Neural cell (in vitro differentiated cells): ENCODE data around the gene TOX2. TPM values are rescaled to one million over a fixed set of nuclear protein-coding genes. Genes with fewer than 3 reads are reported as not detected.

ENCODE experiments used
- H2AFZ ChIP-seq: fragments of 200-600, 300-800 bp; sonication (generic), shearing (Covaris generic); 2 replicates; pipeline ENCODE4 v1.6.0; 2014; ENCODE audit warnings: low read depth, mild to moderate bottlenecking, antibody characterized with exemption, low read length, moderate library complexity
- H3F3A ChIP-seq: fragments of 200-600 bp; shearing (Covaris generic); 2 replicates; pipeline ENCODE4 v1.6.1; 2016; ENCODE audit warnings: mild to moderate bottlenecking, moderate library complexity, mixed read lengths, antibody characterized with exemption, low read length; ENCODE audit not compliant: insufficient read depth, poor library complexity, severe bottlenecking
- H3K27ac ChIP-seq: fragments of 200-600, 300-800 bp; sonication (generic), shearing (Covaris generic); 2 replicates; pipeline ENCODE4 v1.5.1; 2014; ENCODE audit warnings: mild to moderate bottlenecking, low read length, moderate library complexity
- H3K27me3 ChIP-seq: fragments of 300-800, 200-600 bp; sonication (generic), shearing (Covaris generic); 2 replicates; pipeline ENCODE4 v1.6.0; 2014; ENCODE audit warnings: mild to moderate bottlenecking, low read depth, low read length, moderate library complexity; ENCODE audit not compliant: insufficient read depth
- H3K36me3 ChIP-seq: fragments of 300-800, 200-600 bp; sonication (generic), shearing (Covaris generic); 2 replicates; pipeline ENCODE4 v1.5.1; 2014; ENCODE audit warnings: mild to moderate bottlenecking, antibody characterized with exemption, low read length, moderate library complexity; ENCODE audit not compliant: insufficient read depth
- H3K4me2 ChIP-seq: fragments of 300-800, 200-600 bp; sonication (generic), shearing (Covaris generic); 2 replicates; pipeline ENCODE4 v1.6.0; 2014; ENCODE audit warnings: mild to moderate bottlenecking, low read length
- H3K4me3 ChIP-seq: fragments of 300-800, 200-600 bp; sonication (generic), shearing (Covaris generic); 2 replicates; pipeline ENCODE4 v1.5.1; 2014; ENCODE audit warnings: mild to moderate bottlenecking, low read length, moderate library complexity
- H3K79me2 ChIP-seq: fragments of 200-600 bp; shearing (Covaris generic); replicated peaks from 2 replicates; pipeline ENCODE4 v1.6.0; 2014; ENCODE audit warnings: mild to moderate bottlenecking, low read length, moderate library complexity; ENCODE audit not compliant: insufficient read depth
- H3K9ac ChIP-seq: fragments of 300-800, 200-600 bp; sonication (generic), shearing (Covaris generic); 2 replicates; pipeline ENCODE4 v1.6.1; 2016; ENCODE audit warnings: mild to moderate bottlenecking, low read length, mixed read lengths
- H3K9me2 ChIP-seq: fragments of 200-600 bp; shearing (Covaris generic); 2 replicates; pipeline ENCODE4 v1.6.1; 2016; ENCODE audit warnings: mild to moderate bottlenecking, low read length, mixed read lengths; ENCODE audit not compliant: insufficient read depth
- H3K9me3 ChIP-seq: fragments of 200-600, 300-800 bp; sonication (generic), shearing (Covaris generic); 2 replicates; pipeline ENCODE4 v1.6.1; 2016; ENCODE audit warnings: mild to moderate bottlenecking, mixed run types, low read length, moderate library complexity, mixed read lengths
- H4K20me1 ChIP-seq: fragments of 200-600 bp; shearing (Covaris generic); 2 replicates; pipeline ENCODE4 v1.6.1; 2016; ENCODE audit warnings: mild to moderate bottlenecking, mixed run types; ENCODE audit not compliant: insufficient read depth
- EP300 ChIP-seq: fragments of 450-650 bp; conservative IDR thresholded peaks from 2 replicates; pipeline ENCODE4 v1.6.1; 2014; ENCODE audit warnings: antibody characterized with exemption, mild to moderate bottlenecking, moderate library complexity; ENCODE audit not compliant: poor library complexity, severe bottlenecking
- EZH2 ChIP-seq: fragments of 200-600, 300-800 bp; shearing (Covaris generic), sonication (generic); IDR thresholded peaks from 2 replicates; pipeline ENCODE4 v1.6.1; 2014; ENCODE audit warnings: antibody characterized with exemption, low read length, borderline replicate concordance, mild to moderate bottlenecking; ENCODE audit not compliant: insufficient read depth, poor library complexity, severe bottlenecking
- MXI1 ChIP-seq: fragments of 450-650 bp; conservative IDR thresholded peaks from 2 replicates; pipeline ENCODE4 v1.6.1; 2014; ENCODE audit warnings: antibody characterized with exemption, mild to moderate bottlenecking; ENCODE audit not compliant: poor library complexity, severe bottlenecking
- POLR2AphosphoS5 ChIP-seq: IDR thresholded peaks from 2 replicates; pipeline ENCODE4 v1.6.1; 2012
- RAD21 ChIP-seq: fragments of 450-650 bp; conservative IDR thresholded peaks from 2 replicates; pipeline ENCODE4 v1.6.1; 2014; ENCODE audit warnings: antibody characterized with exemption, mild to moderate bottlenecking, moderate library complexity
- SMC3 ChIP-seq: fragments of 450-650 bp; conservative IDR thresholded peaks from 2 replicates; pipeline ENCODE4 v1.6.1; 2014; ENCODE audit warnings: antibody characterized with exemption, mild to moderate bottlenecking, moderate library complexity; ENCODE audit not compliant: poor library complexity
- TAF1 ChIP-seq: IDR thresholded peaks from 2 replicates; pipeline ENCODE4 v1.6.1; 2012; ENCODE audit warnings: low read depth
- polyA plus RNA-seq: library from polyadenylated mRNA; depleted of rRNA; stranded (reverse); fragments of >200 nt; gene quantifications from 2 replicates; pipeline ENCODE4 v1.2.3, GENCODE V29; 2014
- TF ChIP-seq, protein P1 (sequence below): fragments of 450-650 bp; IDR thresholded peaks from 2 replicates; pipeline ENCODE4 v1.5.1; 2014; ENCODE audit warnings: antibody characterized with exemption, mild to moderate bottlenecking, moderate library complexity; ENCODE audit not compliant: poor library complexity, severe bottlenecking
- TF ChIP-seq, protein P2 (sequence below): IDR thresholded peaks from 2 replicates; pipeline ENCODE4 v1.6.1; 2012; ENCODE audit warnings: borderline replicate concordance

Gene TOX2
- polyA plus RNA-seq, 1 donor from 2014 or later: 0.89 TPM

DNA sequence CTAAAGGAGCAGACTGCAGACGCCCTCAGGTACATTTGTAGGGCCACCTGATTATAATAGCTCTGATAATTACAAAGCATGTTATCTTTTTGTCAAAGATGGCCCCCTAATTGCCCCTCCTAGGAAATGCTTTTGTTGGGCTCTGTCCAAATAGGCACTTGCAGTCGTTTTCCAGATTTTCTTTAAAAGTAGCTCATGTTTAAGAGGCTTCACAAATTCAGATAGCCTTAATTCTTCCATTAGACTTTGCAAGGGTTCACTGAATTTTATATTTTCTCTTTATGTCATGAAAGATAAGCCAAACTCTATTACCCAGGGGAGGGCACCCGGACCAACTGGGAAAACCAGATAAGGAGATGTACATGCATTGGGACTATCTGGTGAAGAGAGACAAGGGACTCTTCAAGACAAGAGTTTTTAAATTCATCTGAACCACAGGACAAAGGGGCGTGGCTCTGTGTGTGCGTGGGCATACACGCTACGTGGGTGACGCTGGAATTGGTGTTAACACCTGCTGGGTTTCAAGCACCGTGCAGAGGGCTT, 95.6 kb downstream of the TOX2 start:
- H3K36me3 ChIP-seq: no peaks in the 10 kb centered on the region
- H3K9ac ChIP-seq: no peak overlapping the region
- no peaks in the 10 kb centered on the region for H3K9me2 ChIP-seq
- no peaks in the 10 kb centered on the region for H3K27me3 ChIP-seq
- H3K4me3 ChIP-seq: no peak overlapping the region
- H3K4me2 ChIP-seq: no peak overlapping the region
- no peaks in the 10 kb centered on the region for H3F3A ChIP-seq
- H3K27ac ChIP-seq: no peak overlapping the region
- TF ChIP-seq MXI1 (no peak), POLR2AphosphoS5 (no peak), TAF1 (no peak), SMC3 (no peak), EP300 (no peak), EZH2 (no peak), RAD21 (no peak)
- TF ChIP-seq, protein P1, sequence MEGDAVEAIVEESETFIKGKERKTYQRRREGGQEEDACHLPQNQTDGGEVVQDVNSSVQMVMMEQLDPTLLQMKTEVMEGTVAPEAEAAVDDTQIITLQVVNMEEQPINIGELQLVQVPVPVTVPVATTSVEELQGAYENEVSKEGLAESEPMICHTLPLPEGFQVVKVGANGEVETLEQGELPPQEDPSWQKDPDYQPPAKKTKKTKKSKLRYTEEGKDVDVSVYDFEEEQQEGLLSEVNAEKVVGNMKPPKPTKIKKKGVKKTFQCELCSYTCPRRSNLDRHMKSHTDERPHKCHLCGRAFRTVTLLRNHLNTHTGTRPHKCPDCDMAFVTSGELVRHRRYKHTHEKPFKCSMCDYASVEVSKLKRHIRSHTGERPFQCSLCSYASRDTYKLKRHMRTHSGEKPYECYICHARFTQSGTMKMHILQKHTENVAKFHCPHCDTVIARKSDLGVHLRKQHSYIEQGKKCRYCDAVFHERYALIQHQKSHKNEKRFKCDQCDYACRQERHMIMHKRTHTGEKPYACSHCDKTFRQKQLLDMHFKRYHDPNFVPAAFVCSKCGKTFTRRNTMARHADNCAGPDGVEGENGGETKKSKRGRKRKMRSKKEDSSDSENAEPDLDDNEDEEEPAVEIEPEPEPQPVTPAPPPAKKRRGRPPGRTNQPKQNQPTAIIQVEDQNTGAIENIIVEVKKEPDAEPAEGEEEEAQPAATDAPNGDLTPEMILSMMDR: no peak
- TF ChIP-seq, protein P2, sequence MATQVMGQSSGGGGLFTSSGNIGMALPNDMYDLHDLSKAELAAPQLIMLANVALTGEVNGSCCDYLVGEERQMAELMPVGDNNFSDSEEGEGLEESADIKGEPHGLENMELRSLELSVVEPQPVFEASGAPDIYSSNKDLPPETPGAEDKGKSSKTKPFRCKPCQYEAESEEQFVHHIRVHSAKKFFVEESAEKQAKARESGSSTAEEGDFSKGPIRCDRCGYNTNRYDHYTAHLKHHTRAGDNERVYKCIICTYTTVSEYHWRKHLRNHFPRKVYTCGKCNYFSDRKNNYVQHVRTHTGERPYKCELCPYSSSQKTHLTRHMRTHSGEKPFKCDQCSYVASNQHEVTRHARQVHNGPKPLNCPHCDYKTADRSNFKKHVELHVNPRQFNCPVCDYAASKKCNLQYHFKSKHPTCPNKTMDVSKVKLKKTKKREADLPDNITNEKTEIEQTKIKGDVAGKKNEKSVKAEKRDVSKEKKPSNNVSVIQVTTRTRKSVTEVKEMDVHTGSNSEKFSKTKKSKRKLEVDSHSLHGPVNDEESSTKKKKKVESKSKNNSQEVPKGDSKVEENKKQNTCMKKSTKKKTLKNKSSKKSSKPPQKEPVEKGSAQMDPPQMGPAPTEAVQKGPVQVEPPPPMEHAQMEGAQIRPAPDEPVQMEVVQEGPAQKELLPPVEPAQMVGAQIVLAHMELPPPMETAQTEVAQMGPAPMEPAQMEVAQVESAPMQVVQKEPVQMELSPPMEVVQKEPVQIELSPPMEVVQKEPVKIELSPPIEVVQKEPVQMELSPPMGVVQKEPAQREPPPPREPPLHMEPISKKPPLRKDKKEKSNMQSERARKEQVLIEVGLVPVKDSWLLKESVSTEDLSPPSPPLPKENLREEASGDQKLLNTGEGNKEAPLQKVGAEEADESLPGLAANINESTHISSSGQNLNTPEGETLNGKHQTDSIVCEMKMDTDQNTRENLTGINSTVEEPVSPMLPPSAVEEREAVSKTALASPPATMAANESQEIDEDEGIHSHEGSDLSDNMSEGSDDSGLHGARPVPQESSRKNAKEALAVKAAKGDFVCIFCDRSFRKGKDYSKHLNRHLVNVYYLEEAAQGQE: no peak
- no peak overlapping the region for H2AFZ ChIP-seq
- H3K9me3 ChIP-seq: no peaks in the 10 kb centered on the region
- no peaks in the 10 kb centered on the region for H3K79me2 ChIP-seq
- H4K20me1 ChIP-seq: no peaks in the 10 kb centered on the region

GRCh38 chr20:44011251-44011940, 96.7 kb downstream of the TOX2 start:
- no peak overlapping the region for H3K4me2 ChIP-seq
- no peaks in the 10 kb centered on the region for H3K9me3 ChIP-seq
- H3K27me3 ChIP-seq: no peaks in the 10 kb centered on the region
- H3K36me3 ChIP-seq: no peaks in the 10 kb centered on the region
- no peaks in the 10 kb centered on the region for H4K20me1 ChIP-seq
- H3K9me2 ChIP-seq: no peaks in the 10 kb centered on the region
- no peak overlapping the region for H3K27ac ChIP-seq
- TF ChIP-seq TAF1 (no peak), POLR2AphosphoS5 (no peak), EZH2 (no peak), MXI1 (no peak), EP300 (no peak), SMC3 (no peak), RAD21 (no peak)
- TF ChIP-seq, protein P2: no peak
- TF ChIP-seq, protein P1: no peak
- H3F3A ChIP-seq: no peaks in the 10 kb centered on the region
- H2AFZ ChIP-seq: no peak overlapping the region
- H3K9ac ChIP-seq: no peak overlapping the region
- H3K79me2 ChIP-seq: no peaks in the 10 kb centered on the region
- H3K4me3 ChIP-seq: no peak overlapping the region
